Measurements from ENCODE around the gene RRBP1. TPM values are rescaled to one million over a fixed set of nuclear protein-coding genes. Genes with fewer than 3 reads are reported as not detected.

Gene RRBP1
- total and polyA plus RNA-seq, 4 donors, result 75.4 to 202 (median 130) TPM

DNA sequence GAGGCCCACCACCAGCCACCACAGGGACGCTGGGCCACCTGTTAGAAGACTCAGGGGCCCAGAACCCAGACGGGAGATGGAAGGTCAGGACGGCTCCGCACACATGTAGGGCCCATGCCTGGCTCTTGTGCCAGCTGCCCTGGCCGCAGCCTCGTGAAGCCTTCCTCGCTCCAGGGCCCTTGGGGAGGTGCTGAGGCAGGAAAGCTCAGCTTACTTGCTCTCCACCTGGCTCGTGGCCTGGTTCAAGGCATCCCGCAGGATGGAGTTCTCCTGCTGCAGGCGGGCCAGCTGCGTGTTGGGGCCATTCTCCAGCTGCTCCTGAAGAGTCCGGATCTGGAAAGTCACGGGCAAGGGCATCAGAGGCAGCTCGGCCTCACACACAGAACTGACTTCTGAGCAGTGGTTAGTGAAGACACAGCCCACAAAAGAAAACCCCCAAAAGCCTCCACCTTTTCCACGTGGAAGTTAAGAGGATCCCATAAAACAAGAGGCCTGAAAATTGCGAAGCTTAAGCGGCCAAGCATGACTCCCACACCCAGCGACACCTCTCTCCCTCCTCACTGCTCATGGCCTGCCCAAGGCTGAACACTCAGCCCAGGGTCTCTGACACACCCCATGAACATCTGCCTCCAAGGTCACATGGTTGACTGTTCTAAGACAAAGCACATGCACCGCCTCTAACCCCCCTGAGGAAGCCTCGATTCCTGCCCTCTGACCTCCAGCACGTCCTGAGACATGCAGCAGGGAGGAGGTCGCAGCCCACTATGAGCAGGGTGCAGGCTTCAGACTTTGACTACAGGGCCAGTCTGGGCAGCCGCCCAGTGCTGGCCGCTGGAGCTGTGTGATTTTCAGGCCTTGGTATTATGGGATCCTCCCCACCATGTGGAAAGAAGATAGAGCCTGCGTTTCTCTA is 46.5 kb downstream of the RRBP1 start:
- Histone ChIP-seq H3K27me3 (ENCODE audit: control insufficient read depth in 4 of 4, insufficient read depth in 4 of 4, low read length in 3 of 4) (no peaks in the 10 kb centered on the region), H3K9me3 (ENCODE audit: control insufficient read depth in 4 of 4, low read length in 3 of 4) (no peaks in the 10 kb centered on the region), H3K36me3 (ENCODE audit: control insufficient read depth in 4 of 4, insufficient read depth in 3 of 4, low read depth in 1 of 4, low read length in 3 of 4) (peaks cover 34 to 92% (median 72%) of the 10 kb centered on the region in 4 donors), H3K9ac (ENCODE audit: low read depth in 1 of 2, low read length in 2 of 2) (no peak overlapping the region), H3K4me1 (ENCODE audit: control insufficient read depth in 4 of 4, insufficient read depth in 4 of 4, low read length in 3 of 4) (peaks cover 0 to 36% (median 12%) of the 10 kb centered on the region in 4 donors), H3K4me3 (ENCODE audit: low read depth in 1 of 3, low read length in 3 of 3) (no peak overlapping the region), H3K27ac (ENCODE audit: low read depth in 1 of 2, low read length in 2 of 2) (no peak overlapping the region)
- TF ChIP-seq NR2F2 (IDR thresholded peaks at IDR 0.05) (peak; percentile 47), SP1 (IDR thresholded peaks at IDR 0.05) (no peak)
- 76% methylated on average over 25 of the region's 25 CpGs for WGBS
- no peak for DNase-seq (ENCODE audit: low spot score)

DNA sequence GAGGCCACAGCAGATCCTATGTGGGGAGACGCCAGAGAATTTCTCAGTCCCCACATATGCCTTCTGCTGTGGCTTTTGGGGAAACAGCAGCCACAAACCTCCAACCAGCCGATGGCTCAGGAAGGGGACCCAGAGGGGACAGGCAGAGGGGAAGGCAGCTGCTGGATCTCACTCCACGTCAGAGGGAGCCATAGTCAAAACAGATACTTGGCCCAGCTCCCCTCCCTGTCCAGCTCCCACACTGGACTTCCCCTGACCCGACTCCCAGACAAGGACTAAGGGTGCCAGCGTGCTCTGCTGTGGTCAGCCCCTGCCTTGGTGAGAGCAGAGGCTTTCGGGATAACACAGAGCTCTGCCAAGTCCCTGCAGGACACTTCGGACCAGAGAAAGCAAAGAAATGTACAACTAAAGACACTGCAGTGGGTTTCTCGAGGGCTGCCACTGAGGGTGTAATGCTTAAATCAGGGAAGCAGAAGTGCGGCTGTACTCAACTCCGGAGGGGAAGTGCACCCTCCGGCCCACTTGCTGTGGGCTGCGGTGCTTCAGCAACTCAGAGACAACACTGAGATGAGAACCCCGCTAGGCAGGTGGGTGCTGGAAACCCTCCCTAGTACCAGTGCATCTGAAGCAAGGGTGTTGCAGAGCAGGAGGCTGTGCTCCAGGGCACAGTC is 47.2 kb downstream of the RRBP1 start:
- Histone ChIP-seq H3K36me3 (ENCODE audit: control insufficient read depth in 4 of 4, insufficient read depth in 3 of 4, low read depth in 1 of 4, low read length in 3 of 4) (peaks cover 36 to 92% (median 72%) of the 10 kb centered on the region in 4 donors), H3K27me3 (ENCODE audit: control insufficient read depth in 4 of 4, insufficient read depth in 4 of 4, low read length in 3 of 4) (no peaks in the 10 kb centered on the region), H3K27ac (ENCODE audit: low read depth in 1 of 2, low read length in 2 of 2) (peak overlapping the region in 1 of 2 donors; percentile 61), H3K4me1 (ENCODE audit: control insufficient read depth in 4 of 4, insufficient read depth in 4 of 4, low read length in 3 of 4) (peaks cover 0 to 38% (median 14%) of the 10 kb centered on the region in 4 donors), H3K9me3 (ENCODE audit: control insufficient read depth in 4 of 4, low read length in 3 of 4) (no peaks in the 10 kb centered on the region), H3K9ac (ENCODE audit: low read depth in 1 of 2, low read length in 2 of 2) (no peak overlapping the region), H3K4me3 (ENCODE audit: low read depth in 1 of 3, low read length in 3 of 3) (no peak overlapping the region)
- DNase-seq (ENCODE audit: low spot score), result no peak
- peak in 1 of 2 donors; percentile 15 for TF ChIP-seq RAD21 (IDR thresholded peaks at IDR 0.05)
- peak; percentile 54 for TF ChIP-seq NR2F2 (IDR thresholded peaks at IDR 0.05)
- peak; percentile 44 for TF ChIP-seq SP1 (IDR thresholded peaks at IDR 0.05)
- TF ChIP-seq GABPA (IDR thresholded peaks at IDR 0.05 in 1 of 2, conservative IDR thresholded peaks at IDR 0.05 in 1 of 2), result no peak
- peak; percentile 40 to 70 for TF ChIP-seq RXRA (IDR thresholded peaks at IDR 0.05)
- no peak for TF ChIP-seq TAF1 (conservative IDR thresholded peaks at IDR 0.05)
- 73% methylated on average over 13 of the region's 13 CpGs for WGBS

DNA sequence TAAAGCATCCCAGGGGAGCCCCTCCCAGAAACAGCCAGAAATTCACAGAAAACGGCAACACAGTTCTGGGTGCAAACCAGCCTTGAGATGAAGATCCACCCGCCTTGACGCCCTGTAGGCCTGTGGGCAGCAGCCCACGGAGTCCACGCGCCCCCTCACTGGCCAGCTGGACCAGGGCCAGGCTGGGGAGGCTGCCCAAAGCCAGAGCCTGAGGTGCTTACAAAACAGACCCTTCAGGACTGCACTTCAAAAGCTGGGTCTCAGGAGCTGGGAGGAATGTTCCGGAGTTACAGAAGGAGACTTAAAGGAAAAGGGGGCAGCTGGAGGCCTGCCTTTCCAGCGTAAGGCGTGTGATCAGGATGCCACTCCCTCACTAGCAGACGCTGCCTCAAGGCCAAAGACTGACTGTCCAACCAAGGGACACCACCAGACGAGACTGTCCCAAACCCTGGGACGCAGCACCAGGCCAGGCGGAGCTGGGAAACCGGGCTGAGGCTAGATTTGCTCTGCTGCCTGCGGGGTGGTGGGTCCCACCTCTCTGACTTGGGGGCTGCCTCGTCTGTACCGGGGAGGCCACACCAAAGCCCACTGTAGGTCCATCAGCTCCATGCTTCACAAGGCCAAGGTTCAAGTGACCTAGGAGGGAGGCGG is 48.1 kb downstream of the RRBP1 start:
- no peak for TF ChIP-seq YY1 (IDR thresholded peaks at IDR 0.05)
- TF ChIP-seq TAF1 (conservative IDR thresholded peaks at IDR 0.05), result no peak
- TF ChIP-seq HNF4A (conservative IDR thresholded peaks at IDR 0.05), result no peak
- no peak for TF ChIP-seq HNF4G (IDR thresholded peaks at IDR 0.05)
- no peak for TF ChIP-seq NR2F2 (IDR thresholded peaks at IDR 0.05)
- TF ChIP-seq, protein P1, sequence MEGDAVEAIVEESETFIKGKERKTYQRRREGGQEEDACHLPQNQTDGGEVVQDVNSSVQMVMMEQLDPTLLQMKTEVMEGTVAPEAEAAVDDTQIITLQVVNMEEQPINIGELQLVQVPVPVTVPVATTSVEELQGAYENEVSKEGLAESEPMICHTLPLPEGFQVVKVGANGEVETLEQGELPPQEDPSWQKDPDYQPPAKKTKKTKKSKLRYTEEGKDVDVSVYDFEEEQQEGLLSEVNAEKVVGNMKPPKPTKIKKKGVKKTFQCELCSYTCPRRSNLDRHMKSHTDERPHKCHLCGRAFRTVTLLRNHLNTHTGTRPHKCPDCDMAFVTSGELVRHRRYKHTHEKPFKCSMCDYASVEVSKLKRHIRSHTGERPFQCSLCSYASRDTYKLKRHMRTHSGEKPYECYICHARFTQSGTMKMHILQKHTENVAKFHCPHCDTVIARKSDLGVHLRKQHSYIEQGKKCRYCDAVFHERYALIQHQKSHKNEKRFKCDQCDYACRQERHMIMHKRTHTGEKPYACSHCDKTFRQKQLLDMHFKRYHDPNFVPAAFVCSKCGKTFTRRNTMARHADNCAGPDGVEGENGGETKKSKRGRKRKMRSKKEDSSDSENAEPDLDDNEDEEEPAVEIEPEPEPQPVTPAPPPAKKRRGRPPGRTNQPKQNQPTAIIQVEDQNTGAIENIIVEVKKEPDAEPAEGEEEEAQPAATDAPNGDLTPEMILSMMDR (IDR thresholded peaks at IDR 0.05; ENCODE audit: low read depth, low read length, missing input control), result no peak
- TF ChIP-seq, protein P2, sequence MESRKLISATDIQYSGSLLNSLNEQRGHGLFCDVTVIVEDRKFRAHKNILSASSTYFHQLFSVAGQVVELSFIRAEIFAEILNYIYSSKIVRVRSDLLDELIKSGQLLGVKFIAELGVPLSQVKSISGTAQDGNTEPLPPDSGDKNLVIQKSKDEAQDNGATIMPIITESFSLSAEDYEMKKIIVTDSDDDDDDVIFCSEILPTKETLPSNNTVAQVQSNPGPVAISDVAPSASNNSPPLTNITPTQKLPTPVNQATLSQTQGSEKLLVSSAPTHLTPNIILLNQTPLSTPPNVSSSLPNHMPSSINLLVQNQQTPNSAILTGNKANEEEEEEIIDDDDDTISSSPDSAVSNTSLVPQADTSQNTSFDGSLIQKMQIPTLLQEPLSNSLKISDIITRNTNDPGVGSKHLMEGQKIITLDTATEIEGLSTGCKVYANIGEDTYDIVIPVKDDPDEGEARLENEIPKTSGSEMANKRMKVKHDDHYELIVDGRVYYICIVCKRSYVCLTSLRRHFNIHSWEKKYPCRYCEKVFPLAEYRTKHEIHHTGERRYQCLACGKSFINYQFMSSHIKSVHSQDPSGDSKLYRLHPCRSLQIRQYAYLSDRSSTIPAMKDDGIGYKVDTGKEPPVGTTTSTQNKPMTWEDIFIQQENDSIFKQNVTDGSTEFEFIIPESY (IDR thresholded peaks at IDR 0.05), result no peak
- no peak for TF ChIP-seq FOXA2 (IDR thresholded peaks at IDR 0.05)
- TF ChIP-seq, protein P3, sequence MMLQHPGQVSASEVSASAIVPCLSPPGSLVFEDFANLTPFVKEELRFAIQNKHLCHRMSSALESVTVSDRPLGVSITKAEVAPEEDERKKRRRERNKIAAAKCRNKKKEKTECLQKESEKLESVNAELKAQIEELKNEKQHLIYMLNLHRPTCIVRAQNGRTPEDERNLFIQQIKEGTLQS (IDR thresholded peaks at IDR 0.05), result no peak
- no peak for TF ChIP-seq FOXA1 (IDR thresholded peaks at IDR 0.05)
- TF ChIP-seq JUND (IDR thresholded peaks at IDR 0.05), result no peak
- TF ChIP-seq GABPA (IDR thresholded peaks at IDR 0.05 in 1 of 2, conservative IDR thresholded peaks at IDR 0.05 in 1 of 2), result no peak
- TF ChIP-seq RAD21 (IDR thresholded peaks at IDR 0.05), result no peak
- TF ChIP-seq, protein P4, sequence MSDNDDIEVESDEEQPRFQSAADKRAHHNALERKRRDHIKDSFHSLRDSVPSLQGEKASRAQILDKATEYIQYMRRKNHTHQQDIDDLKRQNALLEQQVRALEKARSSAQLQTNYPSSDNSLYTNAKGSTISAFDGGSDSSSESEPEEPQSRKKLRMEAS (IDR thresholded peaks at IDR 0.05), result no peak
- no peak for TF ChIP-seq EGR1 (IDR thresholded peaks at IDR 0.05; ENCODE audit: low read depth in 2 of 2)
- Histone ChIP-seq H3K4me3 (ENCODE audit: low read depth in 1 of 3, low read length in 3 of 3) (no peak overlapping the region), H3K27ac (ENCODE audit: low read depth in 1 of 2, low read length in 2 of 2) (peak overlapping the region in 1 of 2 donors; percentile 61), H3K9ac (ENCODE audit: low read depth in 1 of 2, low read length in 2 of 2) (no peak overlapping the region), H3K36me3 (ENCODE audit: control insufficient read depth in 4 of 4, insufficient read depth in 3 of 4, low read depth in 1 of 4, low read length in 3 of 4) (peaks cover 43 to 96% (median 70%) of the 10 kb centered on the region in 4 donors), H3K9me3 (ENCODE audit: control insufficient read depth in 4 of 4, low read length in 3 of 4) (no peaks in the 10 kb centered on the region), H3K27me3 (ENCODE audit: control insufficient read depth in 4 of 4, insufficient read depth in 4 of 4, low read length in 3 of 4) (no peaks in the 10 kb centered on the region), H3K4me1 (ENCODE audit: control insufficient read depth in 4 of 4, insufficient read depth in 4 of 4, low read length in 3 of 4) (peaks cover 2 to 44% (median 16%) of the 10 kb centered on the region in 4 donors)
- WGBS, result 73% methylated on average over 18 of the region's 18 CpGs
- DNase-seq (ENCODE audit: low spot score), result no peak
